ENCODE measurements around the gene TMEM178B.

DNA sequence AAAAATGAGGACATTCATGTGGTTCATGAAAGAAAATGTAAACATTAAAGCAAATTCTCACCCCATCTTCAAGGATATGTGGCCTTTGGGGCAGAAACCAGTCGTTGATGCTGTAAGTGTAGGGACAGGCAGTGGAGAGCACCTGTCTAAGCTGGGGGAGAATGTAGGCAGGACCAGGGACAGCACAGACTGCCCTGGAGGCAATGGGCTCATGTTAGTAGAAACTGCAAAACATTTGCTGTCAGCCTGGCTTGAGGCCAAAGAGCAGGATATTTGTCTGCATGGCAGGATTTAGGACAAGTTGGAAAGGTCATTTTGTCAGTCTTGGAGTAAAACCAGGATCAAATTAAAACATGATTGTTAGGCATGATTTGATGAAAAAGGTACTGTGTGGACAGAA, 265.7 kb downstream of the TMEM178B start:
- TF ChIP-seq ATF2 (IDR thresholded peaks at IDR 0.05; ENCODE audit: low read length) (no peak), ESRRA (IDR thresholded peaks at IDR 0.05; ENCODE audit: low read length) (no peak)

Data from GM12878 (cell line).